ENCODE data around the gene SAMD14. TPM values are rescaled to one million over a fixed set of nuclear protein-coding genes. Genes with fewer than 3 reads are reported as not detected.

The SAMD14 gene
- total RNA-seq, 4 donors from 2014 or later: 0.04 to 3.8 (median 0.31) TPM; not detected in 1

GRCh38 chr17:50120475-50121253 is 9.3 kb downstream of the SAMD14 start:
- H3K9me3 ChIP-seq: no peaks in the 10 kb centered on the region
- H3K27ac ChIP-seq: no peak overlapping the region
- peaks cover 0 to 15% of the 10 kb centered on the region in 2 donors for H3K4me1 ChIP-seq
- H3K36me3 ChIP-seq: no peaks in the 10 kb centered on the region
- in situ Hi-C loops (cut with MboI; ENCODE audit: low sequenced_read_pairs in 4 of 4) (no loop called here), intact Hi-C loops (cut with DNase I; ENCODE audit: low total_unique reads) (no loop called here)
- no peak overlapping the region for H3K4me3 ChIP-seq
- no peak for DNase-seq
- no peak for ATAC-seq
- TF ChIP-seq POLR2A (IDR thresholded peaks at IDR 0.05) (no peak), CTCF (IDR thresholded peaks at IDR 0.05 in 4 of 5, conservative IDR thresholded peaks at IDR 0.05 in 1 of 5) (no peak)
- H3K27me3 ChIP-seq: no peaks in the 10 kb centered on the region

- no peak for DNase-seq
Measured at GRCh38 chr17:50118828-50119218, 11.1 kb downstream of the SAMD14 start.

GRCh38 chr17:50118076-50118827 is 11.7 kb downstream of the SAMD14 start:
- Histone ChIP-seq H3K36me3 (no peaks in the 10 kb centered on the region), H3K27me3 (no peaks in the 10 kb centered on the region), H3K4me1 (peaks cover 1 to 23% of the 10 kb centered on the region in 2 donors), H3K27ac (peak overlapping the region in 1 of 4 donors; percentile 36), H3K9me3 (no peaks in the 10 kb centered on the region), H3K4me3 (no peak overlapping the region)
- in situ Hi-C loops (cut with MboI; ENCODE audit: low sequenced_read_pairs in 4 of 4) (no loop called here), intact Hi-C loops (cut with DNase I; ENCODE audit: low total_unique reads) (no loop called here)
- no peak for DNase-seq
- no peak for ATAC-seq
- TF ChIP-seq CTCF (IDR thresholded peaks at IDR 0.05 in 4 of 5, conservative IDR thresholded peaks at IDR 0.05 in 1 of 5) (no peak), POLR2A (IDR thresholded peaks at IDR 0.05) (no peak)

More at GRCh38 chr17:50118828-50119218, 11.1 kb downstream of the SAMD14 start:
- no peak for ATAC-seq
- Histone ChIP-seq H3K9me3 (no peaks in the 10 kb centered on the region), H3K27me3 (no peaks in the 10 kb centered on the region), H3K4me1 (peaks cover 0 to 21% of the 10 kb centered on the region in 2 donors), H3K4me3 (no peak overlapping the region), H3K27ac (no peak overlapping the region), H3K36me3 (no peaks in the 10 kb centered on the region)
- no peak for TF ChIP-seq POLR2A (IDR thresholded peaks at IDR 0.05)
- no peak for TF ChIP-seq CTCF (IDR thresholded peaks at IDR 0.05 in 4 of 5, conservative IDR thresholded peaks at IDR 0.05 in 1 of 5)
- in situ Hi-C loops (cut with MboI; ENCODE audit: low sequenced_read_pairs in 4 of 4) (no loop called here), intact Hi-C loops (cut with DNase I; ENCODE audit: low total_unique reads) (no loop called here)

- Histone ChIP-seq H3K27me3 (no peaks in the 10 kb centered on the region), H3K4me1 (peaks cover 9 to 31% of the 10 kb centered on the region in 2 donors), H3K4me3 (peak overlapping the region in 2 of 4 donors; percentile 3 to 35), H3K9me3 (no peaks in the 10 kb centered on the region), H3K27ac (peak overlapping the region in 3 of 4 donors; percentile 30 to 37 (median 36)), H3K36me3 (no peaks in the 10 kb centered on the region)
- TF ChIP-seq POLR2A (IDR thresholded peaks at IDR 0.05) (peak in 1 of 2 donors; percentile 11), CTCF (IDR thresholded peaks at IDR 0.05 in 4 of 5, conservative IDR thresholded peaks at IDR 0.05 in 1 of 5) (peak; percentile 59 to 81 (median 72))
- DNase-seq (no peak), ATAC-seq (peak; percentile 27 to 48)
- intact Hi-C loops (cut with DNase I; ENCODE audit: low total_unique reads) (loop anchor here (1.0 kb wide), 1 partner anchor 44 kb away; no protein-coding TSS in a partner anchor), in situ Hi-C loops (cut with MboI; ENCODE audit: low sequenced_read_pairs in 4 of 4) (no loop called here)
Measured at GRCh38 chr17:50117202-50118051, 12.5 kb downstream of the SAMD14 start.
